G401 (cell line): ENCODE results near the gene PTPRO. TPM values are rescaled to one million over a fixed set of nuclear protein-coding genes. Genes with fewer than 3 reads are reported as not detected.

ENCODE experiments used
- DNase-seq: peaks from one replicate; pipeline ENCODE4 v3.0.0-alpha.2; 2015; ENCODE audit warnings: low spot score
- in situ Hi-C: cut with HindIII; loops from 2 replicates; pipeline ENCODE4 v1.10.0; 2016; ENCODE audit warnings: low sequenced_read_pairs, mixed read lengths
- total RNA-seq: library from RNA; depleted of rRNA; stranded (reverse); fragments of >200 nt; shearing (Covaris generic); gene quantifications from 2 replicates; pipeline ENCODE4 v1.2.3, GENCODE V29; 2014

PTPRO gene
- total RNA-seq, 1 experiment from 2014 or later, result not detected

DNA sequence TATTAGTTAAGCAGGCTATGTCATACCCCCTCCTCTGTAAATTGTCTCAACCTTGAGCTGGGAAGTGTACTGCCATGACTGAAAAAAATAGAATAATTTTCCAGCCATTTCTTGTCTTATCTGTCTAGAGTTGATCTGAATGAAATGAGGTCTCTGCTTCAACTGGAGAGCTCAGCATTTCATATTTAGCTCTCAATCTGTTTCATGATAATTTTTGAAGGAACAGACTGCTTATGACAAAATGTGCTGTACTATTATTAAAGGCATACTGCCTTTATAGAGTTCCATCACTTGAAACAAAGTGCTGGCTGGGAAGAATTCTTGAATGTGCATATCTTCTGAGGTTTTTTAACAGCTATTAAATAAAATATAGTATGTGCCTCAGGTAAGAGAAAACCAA lies 19.1 kb downstream of the PTPRO start:
- no peak for DNase-seq
- in situ Hi-C loops, result no loop called here

DNA sequence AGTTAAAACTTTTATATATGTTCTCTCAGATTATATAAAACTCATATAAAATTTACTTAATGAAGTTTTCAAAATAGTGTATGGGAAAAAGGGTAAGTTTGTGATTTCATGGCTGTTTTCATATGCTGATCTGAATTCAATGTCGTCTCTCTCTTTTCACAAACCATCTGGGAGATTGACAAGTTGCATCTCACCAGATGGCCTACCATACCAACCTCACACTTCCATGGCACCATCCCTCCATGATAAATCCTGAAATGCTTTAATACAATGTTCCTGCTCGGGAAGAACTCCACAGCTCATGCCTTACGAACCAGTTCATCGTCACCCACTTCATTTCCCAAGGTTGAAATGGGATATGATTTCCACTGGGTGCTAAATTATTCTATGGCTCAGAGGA lies 22.3 kb downstream of the PTPRO start:
- in situ Hi-C loops, result no loop called here
- no peak for DNase-seq

DNA sequence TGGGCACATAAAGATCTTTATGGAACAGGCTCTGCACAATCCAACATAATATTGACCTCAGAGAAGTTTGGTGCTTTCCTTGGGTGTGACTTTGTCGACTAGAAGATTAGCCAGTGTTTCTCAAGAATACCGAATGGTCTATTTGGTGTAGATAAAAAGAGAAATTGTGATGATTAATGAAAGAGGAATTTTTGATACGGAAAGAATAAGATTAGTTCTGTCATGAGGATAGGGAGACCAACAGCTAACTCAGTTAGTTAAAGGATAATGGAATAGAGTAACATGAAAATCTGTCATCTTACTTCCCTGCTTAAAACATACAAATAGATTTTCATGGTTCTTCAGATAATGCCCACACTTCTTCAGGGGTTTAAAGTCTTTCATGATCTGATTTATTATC lies 24.2 kb downstream of the PTPRO start:
- DNase-seq, result no peak
- in situ Hi-C loops, result no loop called here

DNA sequence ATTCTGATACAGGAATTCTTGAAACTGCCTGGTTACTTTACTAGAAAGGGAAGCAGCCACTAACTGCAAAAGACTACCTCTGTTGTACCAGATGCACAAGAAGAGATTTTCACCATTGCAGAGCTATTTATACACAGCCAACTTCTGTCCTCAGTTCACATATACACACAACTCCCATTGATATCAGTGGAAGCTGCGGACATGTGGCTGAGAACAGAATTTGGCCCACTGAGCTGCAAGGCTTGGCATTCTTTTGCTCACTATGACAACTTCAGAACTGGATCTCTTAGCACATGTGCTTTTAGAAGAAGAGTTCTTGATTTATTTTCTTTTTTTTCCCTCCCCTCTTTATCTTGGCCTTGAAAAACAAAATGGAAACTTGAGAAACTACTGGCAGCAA lies 28.3 kb downstream of the PTPRO start:
- in situ Hi-C loops, result no loop called here

DNA sequence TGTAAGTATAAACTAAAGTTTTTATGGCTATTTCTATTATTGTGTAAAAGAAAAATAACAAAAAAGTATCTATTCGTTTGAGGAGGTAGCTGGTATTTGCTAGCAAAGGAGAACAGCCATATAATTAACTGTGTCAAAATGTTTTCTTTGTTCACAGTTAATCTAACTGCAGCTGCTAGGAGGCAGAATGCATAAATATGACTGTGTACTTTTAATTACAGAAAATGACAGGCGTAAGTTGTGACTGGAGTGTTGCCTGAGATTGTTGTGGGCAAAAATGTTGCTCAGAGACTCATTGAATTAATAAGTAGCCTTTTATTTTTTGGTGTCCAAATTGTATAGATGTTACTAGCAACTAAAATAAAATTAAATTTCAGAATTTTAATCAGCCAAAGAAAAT lies 33.5 kb downstream of the PTPRO start:
- in situ Hi-C loops, result no loop called here
- DNase-seq, result no peak

More for the DNA sequence above, 28.3 kb downstream of the PTPRO start:
- DNase-seq, result no peak

DNA sequence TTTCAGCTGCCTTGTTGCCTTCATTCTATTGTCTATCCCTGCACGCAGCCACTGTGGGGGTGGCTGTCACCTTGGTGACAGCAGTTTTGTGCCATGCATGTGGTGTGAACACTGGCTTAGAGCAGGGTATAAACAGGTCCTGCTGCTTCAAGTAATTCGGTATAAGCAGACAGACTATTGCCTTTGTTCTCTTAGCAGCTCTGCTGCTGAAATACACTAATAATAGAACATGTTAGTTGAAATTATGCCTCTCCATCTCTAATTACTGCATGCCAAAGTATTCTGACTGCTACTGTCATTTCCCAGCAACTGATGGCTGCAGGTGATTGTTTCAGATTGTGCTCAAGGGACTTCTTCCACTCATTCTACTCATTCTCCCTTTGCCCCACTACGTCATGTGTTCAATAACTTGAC lies 34.6 kb downstream of the PTPRO start:
- DNase-seq, result no peak
- in situ Hi-C loops, result no loop called here

DNA sequence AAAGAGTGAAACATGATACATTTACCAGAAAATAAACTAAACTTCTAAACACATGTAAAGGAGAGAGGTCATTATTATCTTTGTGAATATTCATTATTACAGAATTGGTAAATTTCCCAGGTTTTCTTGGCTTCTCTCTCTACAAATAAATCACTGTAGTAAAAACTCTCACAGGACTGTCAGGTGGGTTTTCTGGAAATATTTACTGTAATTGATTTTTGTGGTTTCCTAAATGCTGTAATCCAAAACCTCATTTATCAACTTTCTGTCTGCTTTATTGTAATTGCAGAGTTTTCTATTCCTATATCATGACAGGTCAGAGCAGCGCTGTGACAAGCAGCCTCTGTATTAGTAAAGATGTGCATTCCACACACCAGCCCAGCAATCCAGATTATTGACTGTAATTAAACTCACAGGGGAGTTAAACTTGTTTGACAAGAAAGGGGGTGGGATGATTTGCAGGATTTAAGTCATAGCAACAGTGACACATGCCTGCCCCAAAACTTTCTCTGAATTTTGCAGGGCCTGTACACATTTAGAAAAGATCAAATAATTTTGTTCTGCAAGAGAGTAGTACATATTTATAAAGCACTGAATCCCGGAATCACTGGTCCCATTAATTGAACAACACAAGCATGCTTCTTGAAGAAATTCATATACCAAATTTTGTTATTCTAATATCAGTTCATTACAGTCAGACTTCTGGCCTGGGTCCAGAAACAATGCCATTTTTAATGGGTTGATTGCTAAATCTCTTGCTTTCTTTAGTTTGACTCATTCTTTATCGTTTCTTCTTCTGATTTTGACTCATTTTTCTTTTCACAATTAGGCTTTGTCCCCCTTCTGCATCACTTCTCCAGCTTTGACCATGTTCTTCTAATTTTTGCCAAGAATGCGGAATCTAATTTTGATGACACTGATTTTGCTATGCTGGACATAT lies 42.2 kb downstream of the PTPRO start:
- DNase-seq, result no peak
- in situ Hi-C loops, result no loop called here

DNA sequence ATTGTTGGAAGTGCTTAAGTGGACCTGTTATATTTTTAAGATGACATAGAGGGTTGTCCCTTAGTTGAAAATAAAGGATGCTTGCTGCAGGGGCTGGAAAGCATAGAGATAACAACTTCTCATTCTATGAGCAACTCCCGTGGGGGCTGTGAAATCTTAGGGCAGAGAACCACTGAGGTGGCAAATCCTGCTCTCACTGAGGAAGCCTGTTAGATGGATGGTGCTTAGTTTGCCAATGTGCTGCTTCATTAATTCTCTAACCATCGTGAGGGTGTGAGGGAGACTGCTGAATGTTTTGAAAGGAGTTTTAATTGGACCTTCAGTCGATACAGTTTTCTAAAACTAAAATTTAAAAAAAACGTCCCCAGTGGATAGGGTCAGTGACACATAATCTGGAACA lies 46.5 kb downstream of the PTPRO start:
- DNase-seq, result no peak
- in situ Hi-C loops, result no loop called here

DNA sequence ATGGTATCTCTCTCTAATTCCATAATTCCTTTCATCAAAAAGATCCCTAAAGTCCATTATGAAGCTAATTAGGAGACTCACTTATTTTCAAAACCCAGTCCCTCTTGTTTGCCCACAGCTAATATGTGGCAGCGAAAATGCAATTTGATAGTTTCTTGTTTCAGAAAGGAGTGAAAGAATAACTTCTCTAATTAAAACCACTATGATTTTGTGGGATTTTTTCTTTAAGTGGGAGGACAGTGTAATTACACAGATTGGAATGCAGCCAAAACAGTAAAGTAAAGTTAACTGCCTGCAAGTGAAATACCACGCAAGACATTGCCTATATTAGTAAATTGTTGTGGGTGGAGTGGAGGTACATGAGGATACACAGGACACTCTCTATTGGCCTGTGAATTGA lies 50.0 kb downstream of the PTPRO start:
- in situ Hi-C loops, result no loop called here
- DNase-seq, result no peak

DNA sequence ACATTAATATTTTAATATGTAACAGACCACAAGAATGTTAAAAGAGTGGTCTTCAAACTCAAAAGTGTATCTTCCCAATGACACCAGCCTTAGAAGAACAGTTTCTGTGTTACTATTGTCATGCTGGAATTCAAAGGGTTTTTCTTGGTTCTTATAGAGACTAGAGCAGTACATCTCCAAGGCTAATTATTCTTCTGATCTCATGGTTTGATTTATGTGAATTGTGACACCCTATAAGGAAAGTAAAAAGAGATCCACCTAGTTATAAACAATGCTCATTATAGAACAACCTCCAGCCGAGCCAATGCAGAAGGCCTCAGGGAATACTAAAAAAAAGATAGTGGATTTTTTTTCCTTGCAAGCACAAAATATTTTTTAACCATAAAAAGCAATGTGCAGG lies 65.5 kb downstream of the PTPRO start:
- in situ Hi-C loops, result no loop called here
- DNase-seq, result no peak

DNA sequence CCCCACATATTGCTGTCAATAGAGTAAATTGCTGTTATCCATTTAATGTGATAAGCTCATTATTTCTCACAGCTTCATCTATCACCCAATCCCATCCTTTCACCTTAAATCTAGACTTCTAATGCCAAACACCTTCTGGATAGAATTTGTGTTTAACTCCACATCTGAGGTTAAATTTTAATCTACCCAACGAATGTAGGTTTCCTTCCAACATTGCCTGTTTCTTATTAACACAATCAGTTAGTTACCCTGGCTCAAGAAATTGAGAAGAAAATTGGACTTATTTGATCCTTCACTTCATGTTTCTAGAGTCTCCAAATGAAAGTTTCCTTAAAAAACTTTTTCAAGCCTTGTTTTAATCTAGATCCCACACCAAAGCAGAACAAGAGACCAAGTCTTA lies 67.3 kb downstream of the PTPRO start:
- in situ Hi-C loops, result no loop called here
- DNase-seq, result no peak

DNA sequence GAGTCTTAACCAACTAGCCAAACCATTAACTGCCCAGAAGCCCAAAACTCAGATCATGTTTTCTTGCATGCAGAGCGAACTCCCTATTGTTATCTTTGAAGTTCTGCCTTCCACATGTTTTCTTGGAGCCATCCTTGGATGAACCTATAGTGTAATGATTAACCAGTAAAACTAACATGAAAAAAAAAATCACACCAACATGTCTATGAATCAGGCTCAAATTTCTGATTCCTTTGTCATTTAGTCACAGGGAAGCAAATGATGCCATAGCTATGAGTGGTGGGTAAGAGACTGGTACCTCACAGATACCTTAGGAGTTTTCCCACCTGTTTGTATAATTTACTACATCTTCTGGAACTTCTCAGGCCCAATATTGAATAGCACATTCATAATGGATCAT lies 70.7 kb downstream of the PTPRO start:
- in situ Hi-C loops, result no loop called here
- no peak for DNase-seq

DNA sequence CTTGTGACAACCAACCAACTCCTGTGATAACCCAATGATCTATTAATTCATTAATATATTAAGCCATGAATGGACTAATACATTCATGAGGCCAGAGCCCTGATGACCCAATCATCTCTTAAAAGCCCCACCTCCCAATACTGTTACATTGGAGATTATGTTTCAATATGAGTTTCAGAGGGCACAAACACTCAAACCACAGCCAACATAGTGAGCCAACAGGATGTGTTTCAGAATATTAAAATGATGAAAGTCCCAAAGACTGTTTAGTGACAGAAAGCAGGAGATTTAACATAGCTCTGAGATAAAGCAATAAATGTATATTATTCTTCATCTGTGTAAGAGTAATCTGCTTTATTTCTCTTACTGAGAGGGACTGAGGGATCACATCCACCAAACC lies 71.7 kb downstream of the PTPRO start:
- in situ Hi-C loops, result no loop called here
- no peak for DNase-seq

DNA sequence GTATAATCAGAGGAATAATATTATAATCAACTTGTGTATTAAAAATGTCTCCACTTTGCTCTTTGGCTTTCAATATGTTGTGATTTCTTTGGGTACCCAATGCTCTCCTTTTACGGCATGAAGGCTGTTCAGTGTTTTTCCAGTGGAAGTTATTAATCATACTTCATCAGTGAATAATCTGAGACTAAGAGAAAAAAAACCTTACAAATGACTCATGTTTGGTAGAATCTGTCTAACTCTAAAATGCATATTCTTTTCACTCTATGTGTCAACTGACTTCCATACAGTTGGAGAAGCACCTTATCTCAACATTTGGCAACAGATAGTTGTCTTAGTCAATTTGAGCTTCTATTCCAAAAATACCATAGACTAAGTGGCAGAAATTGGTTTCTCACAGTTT lies 82.2 kb downstream of the PTPRO start:
- in situ Hi-C loops, result no loop called here
- no peak for DNase-seq

DNA sequence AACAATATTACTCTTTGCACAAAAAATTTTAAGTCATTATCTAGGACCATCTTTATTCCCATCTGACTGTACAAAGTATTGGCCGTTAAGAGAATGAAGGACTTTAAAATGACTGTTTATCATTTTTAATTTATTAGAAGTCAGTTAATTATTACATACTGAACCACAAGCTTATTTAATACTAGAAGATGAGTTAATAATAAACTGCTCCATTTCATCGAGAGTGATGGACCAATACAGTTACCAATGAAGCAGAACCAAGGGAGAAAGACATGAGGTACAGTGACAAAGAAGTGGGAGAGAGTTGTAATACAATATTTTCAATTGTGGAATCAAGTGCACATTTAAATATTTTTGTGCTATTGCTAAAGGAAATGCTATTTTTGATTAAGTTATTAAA lies 83.3 kb downstream of the PTPRO start:
- in situ Hi-C loops, result no loop called here
- no peak for DNase-seq

DNA sequence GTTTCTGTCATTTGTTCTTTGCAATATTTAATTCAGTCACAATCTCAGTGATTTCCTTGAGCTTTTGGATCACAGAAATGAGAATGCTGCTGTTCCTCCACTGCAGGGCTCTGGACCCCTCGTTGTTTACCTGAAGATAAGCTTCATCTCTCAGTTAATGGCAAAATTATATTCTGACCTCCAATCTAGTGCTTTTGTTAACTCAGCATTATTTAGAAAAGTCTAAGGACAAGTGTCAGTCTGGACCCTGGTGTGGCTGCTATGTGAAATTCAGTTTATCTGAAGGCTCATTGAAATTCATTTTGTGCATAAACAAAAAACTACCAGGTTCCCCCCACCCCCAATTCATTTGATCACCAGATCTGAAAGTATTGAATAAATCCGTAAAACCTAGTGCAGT lies 84.7 kb downstream of the PTPRO start:
- in situ Hi-C loops, result no loop called here
- no peak for DNase-seq

DNA sequence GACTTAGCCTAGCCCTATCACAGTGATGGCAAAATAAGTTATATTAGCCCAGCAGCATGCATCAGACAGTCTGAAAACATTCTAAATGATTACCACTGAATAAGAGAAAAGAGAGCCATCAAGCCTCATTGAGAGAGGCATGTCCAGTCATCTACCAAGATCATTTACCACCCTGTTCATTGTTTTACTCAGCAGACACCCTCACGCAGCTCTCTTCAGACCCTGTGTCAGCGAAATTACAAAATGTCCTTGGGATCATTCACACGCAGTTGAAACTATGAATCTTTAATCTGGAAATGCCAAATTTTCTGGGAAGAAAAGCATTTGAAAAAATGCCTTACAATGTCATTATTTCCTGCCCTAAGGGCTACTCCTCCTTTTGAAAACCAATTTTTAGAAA lies 89.5 kb downstream of the PTPRO start:
- in situ Hi-C loops, result no loop called here

DNA sequence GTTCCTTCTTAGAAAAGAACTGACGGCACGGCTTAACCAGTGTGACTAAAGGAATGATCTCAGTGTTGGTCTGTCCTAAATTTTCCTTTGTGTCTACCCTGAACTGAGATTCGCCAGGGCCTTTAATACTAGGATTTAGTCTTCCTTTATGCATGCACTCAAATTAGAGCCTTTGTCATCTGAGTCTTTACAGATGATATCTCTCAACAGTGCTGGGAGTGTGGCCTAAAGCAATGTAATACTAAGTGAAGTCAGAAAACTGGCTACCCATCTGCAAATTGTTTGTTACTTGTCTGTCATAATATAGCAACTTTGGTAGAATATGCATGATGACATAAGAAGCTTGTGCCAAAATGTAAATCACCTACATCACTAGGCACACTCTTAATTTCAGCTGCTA lies 95.4 kb downstream of the PTPRO start:
- in situ Hi-C loops, result no loop called here
- DNase-seq, result no peak

More for the DNA sequence above, 89.5 kb downstream of the PTPRO start:
- DNase-seq, result no peak

DNA sequence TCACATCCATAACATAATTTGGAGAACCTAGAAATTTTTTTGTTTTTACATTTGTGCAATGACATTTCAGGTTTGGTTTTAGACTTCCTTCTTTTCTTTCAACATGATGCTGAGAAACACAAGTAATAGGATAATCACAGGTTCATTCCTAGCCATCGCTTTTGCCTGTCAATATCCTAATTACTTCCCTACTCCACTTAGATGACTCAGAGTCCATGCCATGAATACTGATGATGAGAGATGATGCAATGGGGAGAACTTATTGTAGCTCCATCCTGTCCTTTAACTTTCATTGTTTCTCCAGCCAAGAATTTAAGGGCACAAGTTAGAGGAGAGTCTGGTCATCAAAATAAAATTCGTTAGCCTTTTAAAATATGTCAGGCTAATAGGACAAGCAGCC lies 101.3 kb downstream of the PTPRO start:
- in situ Hi-C loops, result no loop called here
- no peak for DNase-seq

DNA sequence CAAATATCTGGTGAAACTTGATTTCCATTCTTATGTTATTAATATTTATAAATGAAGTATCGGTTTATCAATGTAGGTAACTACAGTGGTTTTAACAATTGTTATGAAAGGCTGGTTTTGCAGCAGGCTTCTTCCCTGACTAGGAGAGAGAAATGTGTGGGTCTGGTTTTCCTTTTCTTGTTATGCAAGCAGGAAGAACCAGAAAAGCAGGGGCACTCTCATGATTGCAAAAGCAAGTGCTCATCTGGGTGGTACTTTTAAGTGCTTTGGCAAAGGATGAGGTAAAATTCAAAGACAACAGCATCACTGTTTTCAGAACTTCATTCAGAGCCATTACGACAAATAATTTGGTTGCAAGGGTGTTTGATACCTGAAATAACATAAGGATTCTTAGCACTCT lies 105.6 kb downstream of the PTPRO start:
- in situ Hi-C loops, result no loop called here
- no peak for DNase-seq

DNA sequence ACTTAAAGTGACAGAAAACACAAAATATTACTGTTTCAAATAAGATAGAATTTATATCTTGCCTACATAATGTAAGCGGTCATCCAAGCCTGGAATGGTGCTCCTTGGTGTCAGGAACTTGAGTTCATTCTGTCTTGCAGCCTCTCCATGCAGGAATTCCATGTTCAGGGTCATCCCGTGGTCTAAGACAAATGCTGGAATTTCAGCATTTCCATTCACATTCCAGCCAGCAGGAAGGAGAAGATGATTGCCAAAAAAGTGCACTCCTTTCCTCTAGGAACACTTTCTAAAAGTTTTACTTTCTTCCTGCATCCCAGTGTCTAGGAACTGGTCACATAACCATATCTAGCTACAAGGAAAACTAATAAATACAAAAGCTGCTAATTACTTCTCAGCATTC lies 106.3 kb downstream of the PTPRO start:
- no peak for DNase-seq
- in situ Hi-C loops, result no loop called here
